Neural progenitor cell (in vitro differentiated cells): ENCODE results near the gene MYCBP. TPM values are rescaled to one million over a fixed set of nuclear protein-coding genes. Genes with fewer than 3 reads are reported as not detected.

Experiments
- DNase-seq: peaks from one replicate; pipeline ENCODE4 v3.0.0-alpha.2; 2016; ENCODE audit warnings: low spot score
- H2AFZ ChIP-seq: fragments of 200-600 bp; sonication (generic); replicated peaks from 2 replicates; pipeline ENCODE4 v1.6.1; 2016; ENCODE audit warnings: antibody characterized with exemption
- H3F3A ChIP-seq: fragments of 200-600 bp; sonication (generic); 2 replicates; pipeline ENCODE4 v1.6.1; 2016; ENCODE audit warnings: antibody characterized with exemption, low read depth
- H3K27ac ChIP-seq: fragments of 200-600 bp; sonication (generic); 2 replicates; pipeline ENCODE4 v1.5.1; 2016; ENCODE audit warnings: mild to moderate bottlenecking
- H3K27me3 ChIP-seq: fragments of 200-600 bp; sonication (generic); 2 replicates; pipeline ENCODE4 v1.6.1; 2016; ENCODE audit warnings: mild to moderate bottlenecking, moderate library complexity
- H3K36me3 ChIP-seq: fragments of 200-600 bp; sonication (generic); 2 replicates; pipeline ENCODE4 v1.5.1; 2016
- H3K4me1 ChIP-seq: fragments of 200-600 bp; sonication (generic); 2 replicates; pipeline ENCODE4 v1.6.1; 2016; ENCODE audit warnings: mixed run types
- H3K4me2 ChIP-seq: fragments of 200-600 bp; sonication (generic); 2 replicates; pipeline ENCODE4 v1.6.1; 2016
- H3K4me3 ChIP-seq: fragments of 200-600 bp; sonication (generic); 2 replicates; pipeline ENCODE4 v1.5.1; 2016
- H3K79me2 ChIP-seq: fragments of 200-600 bp; sonication (generic); 2 replicates; pipeline ENCODE4 v1.6.1; 2016; ENCODE audit warnings: low read depth
- H3K9ac ChIP-seq: fragments of 200-600 bp; sonication (generic); 2 replicates; pipeline ENCODE4 v1.6.1; 2016
- H3K9me3 ChIP-seq: fragments of 200-600 bp; sonication (generic); 2 replicates; pipeline ENCODE4 v1.5.1; 2016; ENCODE audit warnings: low read depth
- H4K20me1 ChIP-seq: fragments of 200-600 bp; sonication (generic); 2 replicates; pipeline ENCODE4 v1.6.1; 2016; ENCODE audit warnings: low read depth
- H3K27ac Mint-ChIP-seq: 3 replicates; pipeline ENCODE4 v1.8.0; 2021; ENCODE audit warnings: mixed read lengths
- H3K27me3 Mint-ChIP-seq: 2 replicates; pipeline ENCODE4 v1.8.0; 2022; ENCODE audit warnings: low read depth, mild to moderate bottlenecking, inconsistent platforms, moderate library complexity, mixed read lengths; ENCODE audit not compliant: insufficient read depth
- H3K36me3 Mint-ChIP-seq: 3 replicates; pipeline ENCODE4 v1.8.0; 2021; ENCODE audit warnings: mixed read lengths
- H3K4me1 Mint-ChIP-seq: 3 replicates; pipeline ENCODE4 v1.8.0; 2021; ENCODE audit warnings: mixed read lengths
- H3K4me3 Mint-ChIP-seq: 3 replicates; pipeline ENCODE4 v1.8.0; 2021; ENCODE audit warnings: mild to moderate bottlenecking, moderate library complexity, mixed read lengths
- H3K9me3 Mint-ChIP-seq: 3 replicates; pipeline ENCODE4 v1.8.0; 2020; ENCODE audit warnings: mixed read lengths
- EZH2 ChIP-seq: fragments of 200-600 bp; sonication (generic); IDR thresholded peaks from 2 replicates; pipeline ENCODE4 v1.6.1; 2017; ENCODE audit warnings: antibody characterized with exemption, mild to moderate bottlenecking, moderate library complexity
- EZH2phosphoT487 ChIP-seq: fragments of 200-600 bp; sonication (generic); IDR thresholded peaks from 2 replicates; pipeline ENCODE4 v1.6.1; 2017; ENCODE audit warnings: antibody characterized with exemption
- total RNA-seq: library from RNA; depleted of rRNA; stranded (reverse); fragments of >200 nt; gene quantifications from 2 replicates; pipeline ENCODE4 v1.2.3, GENCODE V29; 2015; ENCODE audit warnings: low replicate concordance
- TF ChIP-seq, protein P1 (sequence below): fragments of 200-600 bp; sonication (generic); IDR thresholded peaks from 2 replicates; pipeline ENCODE4 v1.5.1; 2017; ENCODE audit warnings: antibody characterized with exemption, mild to moderate bottlenecking

The MYCBP gene
- total RNA-seq, 1 donor from 2014 or later, result 36.5 TPM

DNA sequence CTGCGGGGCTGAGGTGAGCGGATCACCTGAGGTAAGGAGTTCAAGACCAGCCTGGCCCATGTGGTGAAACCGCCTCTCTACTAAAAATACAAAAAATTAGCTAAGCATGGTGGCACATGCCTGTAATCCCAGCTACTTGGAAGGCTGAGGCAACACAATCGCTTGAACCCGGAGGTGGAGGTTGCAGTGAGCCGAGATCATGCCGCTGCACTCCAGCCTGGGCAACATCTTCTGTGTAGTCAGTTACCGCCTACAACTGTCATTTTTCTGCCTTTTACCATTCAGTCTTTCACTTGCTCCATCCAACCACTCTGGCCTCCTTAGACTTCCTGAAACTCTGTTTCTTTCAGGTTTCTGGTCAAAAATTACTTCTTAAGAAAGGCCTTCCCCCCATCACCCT lies 2.2 kb downstream of the MYCBP start:
- H3K36me3 Mint-ChIP-seq, result peaks cover 4% of the 10 kb centered on the region
- Histone ChIP-seq H3K27me3 (no peaks in the 10 kb centered on the region), H3K4me3 (no peak overlapping the region), H3K9me3 (no peaks in the 10 kb centered on the region), H3K4me1 (peaks cover 9% of the 10 kb centered on the region), H3K27ac (no peak overlapping the region), H3F3A (peaks cover 13% of the 10 kb centered on the region), H2AFZ (no peak overlapping the region), H3K79me2 (peaks cover 40% of the 10 kb centered on the region), H3K9ac (no peak overlapping the region), H3K36me3 (no peaks in the 10 kb centered on the region), H3K4me2 (no peak overlapping the region), H4K20me1 (peaks cover 16% of the 10 kb centered on the region)
- peaks cover 18% of the 10 kb centered on the region for H3K4me1 Mint-ChIP-seq
- DNase-seq, result no peak
- no peaks in the 10 kb centered on the region for H3K27me3 Mint-ChIP-seq
- TF ChIP-seq EZH2phosphoT487 (no peak), EZH2 (no peak)
- TF ChIP-seq, protein P1, sequence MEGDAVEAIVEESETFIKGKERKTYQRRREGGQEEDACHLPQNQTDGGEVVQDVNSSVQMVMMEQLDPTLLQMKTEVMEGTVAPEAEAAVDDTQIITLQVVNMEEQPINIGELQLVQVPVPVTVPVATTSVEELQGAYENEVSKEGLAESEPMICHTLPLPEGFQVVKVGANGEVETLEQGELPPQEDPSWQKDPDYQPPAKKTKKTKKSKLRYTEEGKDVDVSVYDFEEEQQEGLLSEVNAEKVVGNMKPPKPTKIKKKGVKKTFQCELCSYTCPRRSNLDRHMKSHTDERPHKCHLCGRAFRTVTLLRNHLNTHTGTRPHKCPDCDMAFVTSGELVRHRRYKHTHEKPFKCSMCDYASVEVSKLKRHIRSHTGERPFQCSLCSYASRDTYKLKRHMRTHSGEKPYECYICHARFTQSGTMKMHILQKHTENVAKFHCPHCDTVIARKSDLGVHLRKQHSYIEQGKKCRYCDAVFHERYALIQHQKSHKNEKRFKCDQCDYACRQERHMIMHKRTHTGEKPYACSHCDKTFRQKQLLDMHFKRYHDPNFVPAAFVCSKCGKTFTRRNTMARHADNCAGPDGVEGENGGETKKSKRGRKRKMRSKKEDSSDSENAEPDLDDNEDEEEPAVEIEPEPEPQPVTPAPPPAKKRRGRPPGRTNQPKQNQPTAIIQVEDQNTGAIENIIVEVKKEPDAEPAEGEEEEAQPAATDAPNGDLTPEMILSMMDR, result no peak
- H3K27ac Mint-ChIP-seq, result no peak overlapping the region
- no peak overlapping the region for H3K4me3 Mint-ChIP-seq
- H3K9me3 Mint-ChIP-seq, result no peaks in the 10 kb centered on the region

- TF ChIP-seq, protein P1, result no peak
- TF ChIP-seq EZH2 (no peak), EZH2phosphoT487 (no peak)
- Histone ChIP-seq H3K79me2 (peaks cover 16% of the 10 kb centered on the region), H4K20me1 (peaks cover 11% of the 10 kb centered on the region), H3K4me1 (peaks cover 6% of the 10 kb centered on the region), H3K27me3 (no peaks in the 10 kb centered on the region), H3K27ac (no peak overlapping the region), H3K4me3 (no peak overlapping the region), H2AFZ (no peak overlapping the region), H3K36me3 (no peaks in the 10 kb centered on the region), H3K9ac (no peak overlapping the region), H3K9me3 (no peaks in the 10 kb centered on the region), H3F3A (no peaks in the 10 kb centered on the region), H3K4me2 (no peak overlapping the region)
- no peak for DNase-seq
- no peaks in the 10 kb centered on the region for H3K9me3 Mint-ChIP-seq
- H3K27ac Mint-ChIP-seq, result no peak overlapping the region
- peaks cover 4% of the 10 kb centered on the region for H3K36me3 Mint-ChIP-seq
- H3K27me3 Mint-ChIP-seq, result peaks cover 2% of the 10 kb centered on the region
- H3K4me3 Mint-ChIP-seq, result no peak overlapping the region
- H3K4me1 Mint-ChIP-seq, result peaks cover 8% of the 10 kb centered on the region
Measured at GRCh38 chr1:38867208-38867607, 5.9 kb downstream of the MYCBP start.

DNA sequence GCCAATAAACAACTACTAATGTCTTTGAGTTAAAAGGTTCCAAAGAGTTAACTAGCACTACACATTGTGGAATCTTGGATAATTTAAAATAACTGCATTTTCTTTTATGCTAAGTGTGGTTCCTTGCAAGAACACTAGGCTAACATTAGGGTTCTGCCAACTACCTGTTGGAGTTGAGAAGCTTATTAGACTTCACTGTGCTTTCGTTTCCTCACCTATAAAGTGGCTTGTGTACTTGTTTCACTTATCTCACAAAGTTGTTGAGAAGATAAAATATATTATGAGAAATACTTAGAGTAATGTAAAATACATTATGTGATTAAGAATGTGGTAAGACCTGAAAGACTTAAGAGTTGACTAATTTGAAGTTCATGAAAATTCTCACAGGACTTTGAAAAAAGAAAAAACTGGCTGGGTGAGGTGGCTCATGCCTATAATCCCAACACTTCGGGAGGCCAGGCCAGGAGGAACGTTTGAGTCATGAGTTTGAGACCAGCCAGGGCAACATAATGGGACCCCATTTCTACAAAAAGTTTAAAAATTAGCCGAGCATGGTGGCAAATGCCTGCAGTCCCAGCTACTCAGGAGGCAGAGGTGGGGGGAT lies 7.9 kb downstream of the MYCBP start:
- H3K4me3 Mint-ChIP-seq, result no peak overlapping the region
- Histone ChIP-seq H2AFZ (no peak overlapping the region), H3K9ac (no peak overlapping the region), H4K20me1 (peaks cover 4% of the 10 kb centered on the region), H3K4me1 (no peaks in the 10 kb centered on the region), H3K27ac (no peak overlapping the region), H3K36me3 (no peaks in the 10 kb centered on the region), H3K27me3 (no peaks in the 10 kb centered on the region), H3F3A (no peaks in the 10 kb centered on the region), H3K4me2 (no peak overlapping the region), H3K9me3 (no peaks in the 10 kb centered on the region), H3K4me3 (no peak overlapping the region), H3K79me2 (peaks cover 23% of the 10 kb centered on the region)
- H3K36me3 Mint-ChIP-seq, result peaks cover 2% of the 10 kb centered on the region
- no peak for TF ChIP-seq EZH2
- TF ChIP-seq, protein P1, result no peak
- TF ChIP-seq EZH2phosphoT487, result no peak
- no peak overlapping the region for H3K27ac Mint-ChIP-seq
- no peak for DNase-seq
- no peaks in the 10 kb centered on the region for H3K9me3 Mint-ChIP-seq
- H3K27me3 Mint-ChIP-seq, result peaks cover 2% of the 10 kb centered on the region
- peaks cover 9% of the 10 kb centered on the region for H3K4me1 Mint-ChIP-seq
